Activated CD4-positive, alpha-beta T cell treated with anti-CD3 and anti-CD28 coated beads, Interleukin-10, Interleukin-2, amounts not matched to agents 100 ng/mL and 50 ng/mL, durations not matched to agents 16 hours and 8 hours (primary cell): ENCODE data around the gene KLHL36.
A peak's percentile ranks its signal among the peaks of the same experiment; 100 is the strongest.
"Not testable (repeated sequence)": the region's sequence is repeated elsewhere in the genome, so short reads cannot be mapped to it uniquely, and the experiment has no call there.

Source experiments
- DNase-seq: peaks from one replicate; pipeline ENCODE4 v3.0.0-alpha.2; 2020

KLHL36 gene

GRCh38 chr16:84673561-84673960, 25.2 kb downstream of the KLHL36 start:
- no peak for DNase-seq

GRCh38 chr16:84675423-84675822, 27.1 kb downstream of the KLHL36 start:
- no peak for DNase-seq

- DNase-seq: no peak
These were observed 27.6 kb downstream of the KLHL36 start for GRCh38 chr16:84675884-84676283.

- DNase-seq: no peak
These were observed 28.9 kb downstream of the KLHL36 start for GRCh38 chr16:84677017-84677803.

- DNase-seq: no peak
These were observed 29.5 kb downstream of the KLHL36 start for GRCh38 chr16:84677849-84678248.

- no peak for DNase-seq
These were observed 30.2 kb downstream of the KLHL36 start for GRCh38 chr16:84678541-84678940.

GRCh38 chr16:84680165-84680842, 32.0 kb downstream of the KLHL36 start:
- DNase-seq: no peak

- DNase-seq: no peak
These were observed 32.7 kb downstream of the KLHL36 start for GRCh38 chr16:84680843-84681629.

GRCh38 chr16:84683691-84684591, 35.6 kb downstream of the KLHL36 start:
- no peak for DNase-seq

GRCh38 chr16:84684592-84684965, 36.3 kb downstream of the KLHL36 start:
- DNase-seq: no peak

GRCh38 chr16:84685210-84685609, 36.9 kb downstream of the KLHL36 start:
- DNase-seq: no peak

- DNase-seq: no peak
These were observed 38.5 kb downstream of the KLHL36 start for GRCh38 chr16:84686707-84687298.

- DNase-seq: peak; percentile 22
These were observed 39.4 kb downstream of the KLHL36 start for GRCh38 chr16:84687715-84688114.

GRCh38 chr16:84688163-84688562, 39.9 kb downstream of the KLHL36 start:
- not testable (repeated sequence) for DNase-seq

- DNase-seq: no peak
These were observed 40.8 kb downstream of the KLHL36 start for GRCh38 chr16:84689111-84689510.

- no peak for DNase-seq
These were observed 41.9 kb downstream of the KLHL36 start for GRCh38 chr16:84690088-84690819.

- DNase-seq: no peak
These were observed 44.3 kb downstream of the KLHL36 start for GRCh38 chr16:84692451-84693214.

GRCh38 chr16:84693869-84694268, 45.6 kb downstream of the KLHL36 start:
- not testable (repeated sequence) for DNase-seq

- no peak for DNase-seq
These were observed 46.7 kb downstream of the KLHL36 start for GRCh38 chr16:84694980-84695379.

- DNase-seq: peak; percentile 20
These were observed 50.9 kb downstream of the KLHL36 start for GRCh38 chr16:84699147-84699711.
